Activated gamma-delta T cell treated with Interleukin-2 at 50 U/mL for 16 hours (primary cell): Measurements from ENCODE around the gene DNAJC13.
"Not testable (repeated sequence)": the region's sequence is repeated elsewhere in the genome, so short reads cannot be mapped to it uniquely, and the experiment has no call there.

ENCODE experiments used
- DNase-seq: peaks from one replicate; pipeline ENCODE4 v3.0.0-alpha.2; 2020

DNAJC13 gene, protein sequence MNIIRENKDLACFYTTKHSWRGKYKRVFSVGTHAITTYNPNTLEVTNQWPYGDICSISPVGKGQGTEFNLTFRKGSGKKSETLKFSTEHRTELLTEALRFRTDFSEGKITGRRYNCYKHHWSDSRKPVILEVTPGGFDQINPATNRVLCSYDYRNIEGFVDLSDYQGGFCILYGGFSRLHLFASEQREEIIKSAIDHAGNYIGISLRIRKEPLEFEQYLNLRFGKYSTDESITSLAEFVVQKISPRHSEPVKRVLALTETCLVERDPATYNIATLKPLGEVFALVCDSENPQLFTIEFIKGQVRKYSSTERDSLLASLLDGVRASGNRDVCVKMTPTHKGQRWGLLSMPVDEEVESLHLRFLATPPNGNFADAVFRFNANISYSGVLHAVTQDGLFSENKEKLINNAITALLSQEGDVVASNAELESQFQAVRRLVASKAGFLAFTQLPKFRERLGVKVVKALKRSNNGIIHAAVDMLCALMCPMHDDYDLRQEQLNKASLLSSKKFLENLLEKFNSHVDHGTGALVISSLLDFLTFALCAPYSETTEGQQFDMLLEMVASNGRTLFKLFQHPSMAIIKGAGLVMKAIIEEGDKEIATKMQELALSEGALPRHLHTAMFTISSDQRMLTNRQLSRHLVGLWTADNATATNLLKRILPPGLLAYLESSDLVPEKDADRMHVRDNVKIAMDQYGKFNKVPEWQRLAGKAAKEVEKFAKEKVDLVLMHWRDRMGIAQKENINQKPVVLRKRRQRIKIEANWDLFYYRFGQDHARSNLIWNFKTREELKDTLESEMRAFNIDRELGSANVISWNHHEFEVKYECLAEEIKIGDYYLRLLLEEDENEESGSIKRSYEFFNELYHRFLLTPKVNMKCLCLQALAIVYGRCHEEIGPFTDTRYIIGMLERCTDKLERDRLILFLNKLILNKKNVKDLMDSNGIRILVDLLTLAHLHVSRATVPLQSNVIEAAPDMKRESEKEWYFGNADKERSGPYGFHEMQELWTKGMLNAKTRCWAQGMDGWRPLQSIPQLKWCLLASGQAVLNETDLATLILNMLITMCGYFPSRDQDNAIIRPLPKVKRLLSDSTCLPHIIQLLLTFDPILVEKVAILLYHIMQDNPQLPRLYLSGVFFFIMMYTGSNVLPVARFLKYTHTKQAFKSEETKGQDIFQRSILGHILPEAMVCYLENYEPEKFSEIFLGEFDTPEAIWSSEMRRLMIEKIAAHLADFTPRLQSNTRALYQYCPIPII (N-terminal part only)

DNA sequence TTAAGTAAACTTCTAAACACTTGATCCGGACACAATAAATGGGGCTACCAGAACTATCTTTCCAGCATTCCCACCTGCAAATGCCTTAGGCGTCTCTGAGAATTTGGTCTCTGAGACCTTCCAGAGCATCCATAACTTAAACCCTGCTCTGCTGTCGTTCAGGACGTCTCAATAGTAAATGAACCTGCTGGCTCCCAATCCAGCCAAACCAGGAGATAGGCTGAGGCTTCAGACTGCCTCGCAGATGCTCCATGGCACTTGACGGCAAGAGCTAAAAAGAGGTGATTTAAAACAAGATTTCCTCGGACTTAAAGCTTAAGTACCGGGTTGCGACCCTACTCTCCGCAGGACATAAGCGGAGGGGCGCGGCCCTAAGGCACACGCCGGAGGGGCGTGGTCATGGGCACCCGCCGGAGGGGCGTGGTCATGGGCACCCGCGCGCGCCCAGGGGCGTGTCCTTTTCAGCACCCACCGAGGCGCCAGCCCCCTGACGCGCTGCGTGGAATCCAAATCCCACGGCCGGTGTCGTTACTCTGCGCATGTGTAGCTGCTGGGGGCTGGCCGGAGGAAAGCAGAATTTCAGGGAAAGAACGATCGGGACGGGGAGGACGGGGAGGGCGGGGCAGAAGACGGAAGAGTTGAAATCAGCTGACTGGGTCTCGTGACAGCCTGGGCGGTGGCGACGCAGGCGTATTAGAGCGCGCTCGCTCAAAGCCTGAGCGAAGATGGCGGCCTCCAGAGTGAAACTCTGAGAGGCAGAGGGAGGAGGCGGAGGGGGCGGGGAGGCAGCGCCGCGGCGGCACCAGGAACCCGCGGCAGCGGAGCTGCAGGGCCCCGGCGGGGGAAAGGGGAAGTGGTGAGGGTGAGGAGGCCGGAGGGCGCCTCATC lies at the start of gene DNAJC13:
Gene DNAJC13 (plus strand): TSS at position 696 of the 888 bp plus-strand sequence. CDS start 17,049 bp downstream, outside the sequence.
- DNase-seq = peak; percentile 88

DNA sequence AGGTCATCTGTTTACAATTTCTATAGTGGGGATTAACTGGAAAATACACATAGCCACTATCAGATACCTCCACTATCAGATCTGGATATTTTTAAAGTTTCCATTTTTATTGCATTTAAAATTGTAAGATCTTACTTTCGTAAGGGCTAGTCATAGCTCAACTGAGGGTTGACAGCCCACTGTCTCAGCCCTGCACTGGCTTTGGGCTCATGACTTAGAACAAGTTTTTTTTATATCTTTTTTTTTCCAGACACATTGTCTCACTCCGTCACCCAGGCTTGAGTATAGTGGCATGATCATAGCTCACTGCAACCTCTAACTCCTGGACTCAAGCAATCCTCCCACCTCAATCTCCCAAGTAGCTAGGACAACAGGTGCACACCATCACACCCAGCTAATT lies 48.8 kb upstream of the DNAJC13 start:
- DNase-seq = no peak

- no peak for DNase-seq
These were observed 48.3 kb upstream of the DNAJC13 start for GRCh38 chr3:132368962-132369361.

DNA sequence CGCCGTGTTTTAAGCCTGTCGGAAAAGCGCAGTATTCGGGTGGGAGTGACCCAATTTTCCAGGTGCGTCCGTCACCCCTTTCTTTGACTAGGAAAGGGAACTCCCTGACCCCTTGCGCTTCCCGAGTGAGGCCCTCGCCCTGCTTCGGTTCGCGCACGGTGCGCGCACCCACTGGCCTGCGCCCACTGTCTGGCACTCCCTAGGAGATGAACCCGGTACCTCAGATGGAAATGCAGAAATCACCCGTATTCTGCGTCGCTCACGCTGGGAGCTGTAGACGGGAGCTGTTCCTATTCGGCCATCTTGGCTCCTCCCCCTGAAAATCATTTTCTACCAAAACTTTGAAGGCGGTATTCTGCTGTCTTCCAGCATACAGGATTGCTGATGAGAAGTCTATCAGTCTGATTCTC lies 40.4 kb upstream of the DNAJC13 start:
- DNase-seq = not testable (repeated sequence)

GRCh38 chr3:132378048-132378762 lies 39.1 kb upstream of the DNAJC13 start:
- no peak for DNase-seq

DNA sequence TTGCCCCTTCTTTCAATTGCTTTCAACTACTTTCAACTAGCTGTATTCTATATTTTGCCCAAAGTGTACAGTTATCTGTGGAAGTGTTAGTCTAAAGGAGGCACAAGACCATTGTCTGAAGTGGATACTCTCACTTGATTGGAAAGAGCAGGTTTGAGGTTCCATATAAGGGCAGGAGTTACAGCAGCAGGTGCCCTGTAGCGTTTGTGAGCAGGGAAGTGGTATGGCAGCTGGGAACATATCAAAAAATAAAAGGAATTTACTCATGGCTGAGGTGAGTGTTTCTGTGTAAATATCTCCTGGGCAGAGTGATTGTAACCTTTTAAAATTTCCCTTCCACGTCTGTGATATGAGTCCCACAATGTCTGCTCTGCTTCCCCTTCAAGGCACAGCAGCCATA lies 38.5 kb upstream of the DNAJC13 start:
- no peak for DNase-seq

DNA sequence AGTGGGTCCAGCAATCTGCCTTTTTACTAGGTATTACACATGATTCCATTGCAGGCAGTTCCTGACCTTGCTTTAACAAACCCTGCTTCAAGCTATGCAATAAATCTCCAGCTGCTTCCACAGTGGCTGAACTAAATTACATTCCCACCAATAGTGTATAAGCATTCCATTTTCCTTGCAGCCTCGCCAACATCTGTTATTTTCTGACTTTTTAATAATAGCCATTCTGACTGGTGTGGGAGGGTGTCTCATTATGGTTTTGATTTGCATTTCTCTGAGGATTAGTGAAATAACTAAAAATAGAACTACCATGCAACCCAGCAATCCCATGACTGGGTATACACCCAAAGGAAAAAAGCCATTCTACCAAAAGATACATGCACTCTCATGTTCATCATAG lies 36.4 kb upstream of the DNAJC13 start:
- DNase-seq = no peak

- DNase-seq = no peak
These were observed 35.9 kb upstream of the DNAJC13 start for GRCh38 chr3:132381348-132381944.

DNA sequence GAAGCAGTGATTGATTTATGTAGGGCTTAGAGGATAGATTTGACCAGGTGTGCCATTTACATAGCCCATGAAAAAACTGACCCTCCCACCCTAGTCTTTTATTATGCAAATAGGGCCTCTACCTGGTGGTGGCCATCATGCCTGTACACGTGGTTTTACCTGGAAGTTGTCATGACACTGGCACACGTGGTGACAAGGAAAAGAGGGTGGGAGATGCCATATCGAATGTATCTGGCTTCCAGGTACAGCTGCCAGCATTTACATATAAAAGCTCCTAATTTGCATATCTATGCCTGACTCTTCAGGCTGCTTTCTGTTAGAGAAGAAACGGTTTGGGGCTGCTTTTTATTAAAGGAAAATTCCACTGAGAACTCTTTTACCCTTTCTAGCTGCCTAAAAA lies 35.0 kb upstream of the DNAJC13 start:
- DNase-seq = no peak

DNA sequence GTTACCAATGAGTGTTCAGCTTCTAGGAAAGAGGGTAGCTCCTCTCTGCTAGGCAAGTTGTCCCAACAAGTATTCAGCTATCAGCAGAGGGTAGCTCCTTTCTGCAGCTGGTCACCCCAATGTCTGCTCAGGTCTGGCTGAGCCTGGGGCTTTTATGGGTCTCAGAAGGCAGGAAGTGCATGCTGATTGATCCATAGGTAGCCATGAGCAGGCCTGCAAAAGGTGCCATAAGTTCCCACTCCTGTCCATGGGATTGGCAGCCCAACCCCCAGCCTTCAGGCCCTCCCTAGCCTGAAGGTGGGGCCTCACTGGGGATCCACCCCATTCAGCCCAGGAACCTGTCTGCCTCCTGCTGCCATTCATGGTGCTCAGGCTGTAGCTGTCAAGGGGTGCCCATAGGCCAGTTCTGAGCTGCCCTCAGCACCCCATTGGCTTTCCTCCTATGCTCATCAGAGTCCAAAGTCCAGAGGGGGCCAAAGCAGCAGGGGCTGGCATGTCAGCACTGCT lies 34.6 kb upstream of the DNAJC13 start:
- no peak for DNase-seq

DNA sequence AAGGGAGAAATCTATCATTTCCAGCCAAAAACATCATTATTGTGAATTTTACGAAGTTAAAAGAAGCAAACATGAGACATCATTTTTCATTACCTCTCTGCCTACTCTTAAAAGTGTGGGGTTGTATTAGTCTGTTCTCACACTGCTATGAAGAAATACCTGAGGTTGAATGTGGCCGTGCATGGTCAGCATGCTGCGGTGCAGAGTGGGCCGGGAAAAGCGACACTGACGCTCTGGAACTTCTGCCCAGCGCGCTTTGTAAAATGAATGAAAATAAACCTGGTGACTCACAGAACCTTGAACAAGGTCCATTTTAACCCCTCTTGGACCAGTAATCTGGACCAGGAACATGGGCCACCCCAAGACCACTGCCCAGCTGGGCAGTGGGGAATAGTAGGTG lies 31.0 kb upstream of the DNAJC13 start:
- no peak for DNase-seq

GRCh38 chr3:132392675-132393074 lies 24.6 kb upstream of the DNAJC13 start:
- not testable (repeated sequence) for DNase-seq

- DNase-seq = no peak
These were observed 23.0 kb upstream of the DNAJC13 start for GRCh38 chr3:132394320-132394719.

- no peak for DNase-seq
These were observed 22.2 kb upstream of the DNAJC13 start for GRCh38 chr3:132395126-132395525.

- DNase-seq = no peak
These were observed 21.0 kb upstream of the DNAJC13 start for GRCh38 chr3:132396255-132396654.

DNA sequence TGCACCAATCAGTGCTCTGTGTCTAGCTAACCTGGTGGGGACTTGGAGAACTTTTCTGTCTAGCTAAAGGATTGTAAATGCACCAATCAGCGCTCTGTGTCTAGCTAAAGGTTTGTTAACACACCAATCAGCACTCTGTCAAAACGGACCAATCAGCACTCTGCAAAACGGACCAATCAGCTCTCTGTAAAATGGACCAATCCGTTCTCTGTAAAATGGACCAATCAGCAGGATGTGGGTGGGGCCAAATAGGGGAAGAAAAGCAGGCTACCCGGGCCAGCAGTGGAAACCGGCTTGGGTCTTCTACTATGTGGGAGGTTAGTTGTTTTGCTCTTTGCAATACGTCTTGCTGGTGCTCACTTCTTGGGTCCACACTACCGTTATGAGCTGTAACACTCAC lies 20.5 kb upstream of the DNAJC13 start:
- not testable (repeated sequence) for DNase-seq

GRCh38 chr3:132399054-132399929 lies 18.0 kb upstream of the DNAJC13 start:
- no peak for DNase-seq

DNA sequence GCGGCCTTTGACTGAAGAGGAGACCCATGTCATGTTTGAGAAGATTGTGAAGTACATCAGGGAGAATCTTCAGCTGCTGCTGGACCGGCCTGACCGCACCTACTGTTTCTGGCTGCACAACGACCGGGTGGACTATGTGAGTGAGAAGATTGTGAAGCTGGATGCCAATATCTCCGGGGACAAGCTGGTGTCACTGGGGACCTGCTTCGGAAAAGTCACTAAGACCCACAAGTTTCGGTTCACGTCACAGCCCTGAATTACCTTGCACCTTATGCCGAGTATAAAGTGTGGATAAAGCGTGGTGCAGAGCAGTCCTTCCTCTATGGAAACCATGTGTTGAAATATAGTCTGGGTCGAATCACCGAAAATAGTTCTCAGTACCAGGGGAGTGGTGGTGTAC lies 16.0 kb upstream of the DNAJC13 start:
- no peak for DNase-seq

DNA sequence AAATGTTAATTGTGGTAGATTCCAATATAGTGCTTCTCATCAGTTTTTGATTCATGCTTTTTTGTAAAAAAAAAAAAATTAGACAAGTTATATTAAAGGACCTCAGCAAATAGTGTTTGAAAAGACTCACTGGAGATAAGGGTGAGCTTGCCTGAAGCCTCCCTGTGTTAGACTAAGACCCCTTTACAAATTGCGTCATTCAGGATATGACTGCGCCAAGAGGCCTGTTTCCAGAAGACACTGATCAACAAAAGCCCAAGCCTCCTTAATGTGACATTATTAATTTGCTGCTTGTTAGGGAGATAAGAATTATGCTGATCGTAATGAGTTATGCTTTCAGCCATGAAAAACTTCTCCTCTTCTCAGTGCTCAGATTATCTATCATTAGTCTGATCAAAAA lies 13.0 kb upstream of the DNAJC13 start:
- DNase-seq = no peak

- DNase-seq = no peak
These were observed 12.1 kb upstream of the DNAJC13 start for GRCh38 chr3:132405188-132405587.
